GM12873 (cell line): ENCODE results near the gene STARD5.

Source experiments
- TF ChIP-seq, protein P1 (sequence below): IDR thresholded peaks from 2 replicates; pipeline ENCODE4 v1.5.1; 2012; ENCODE audit warnings: low read depth, mild to moderate bottlenecking, moderate library complexity, low read length, control low read depth; ENCODE audit not compliant: insufficient read depth; ENCODE audit errors: missing control alignments

Gene STARD5

DNA sequence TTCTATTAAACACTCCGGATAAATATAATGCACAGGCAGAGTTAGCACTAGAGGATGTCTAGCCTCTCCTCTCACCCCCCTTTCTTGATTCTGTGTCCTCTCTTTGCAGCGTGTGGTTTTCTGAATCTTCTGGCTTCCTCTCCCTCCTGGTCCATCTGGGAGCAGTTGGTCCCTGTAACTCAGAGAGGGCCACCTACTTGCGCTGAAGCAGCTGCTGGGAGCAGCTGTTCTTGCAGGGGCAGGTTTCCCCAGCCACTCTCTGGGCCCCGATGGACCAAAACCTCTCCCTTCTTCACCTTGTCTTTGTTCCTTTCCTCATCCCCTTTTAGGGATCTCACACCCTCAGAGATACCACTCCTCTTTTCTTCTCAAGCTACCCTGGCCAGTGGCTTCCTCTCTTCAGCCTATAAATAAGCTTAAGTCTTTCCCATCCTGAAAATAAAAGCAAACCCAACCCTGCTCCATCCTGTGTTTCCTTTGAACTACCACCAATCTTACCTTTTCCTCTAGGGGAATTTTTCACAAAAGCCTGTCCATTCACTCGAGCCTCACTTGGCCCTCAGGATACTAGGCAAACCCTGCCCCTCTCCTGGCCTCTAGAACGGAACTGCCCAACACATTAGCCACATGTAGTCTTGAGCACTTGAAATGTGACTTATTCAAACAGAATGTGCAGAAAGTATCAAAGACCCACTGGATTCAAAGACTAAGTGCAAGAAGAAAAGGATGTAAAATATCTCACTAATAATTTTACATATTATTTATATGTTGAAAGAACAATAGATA, 59.7 kb downstream of the STARD5 start:
- TF ChIP-seq, protein P1, sequence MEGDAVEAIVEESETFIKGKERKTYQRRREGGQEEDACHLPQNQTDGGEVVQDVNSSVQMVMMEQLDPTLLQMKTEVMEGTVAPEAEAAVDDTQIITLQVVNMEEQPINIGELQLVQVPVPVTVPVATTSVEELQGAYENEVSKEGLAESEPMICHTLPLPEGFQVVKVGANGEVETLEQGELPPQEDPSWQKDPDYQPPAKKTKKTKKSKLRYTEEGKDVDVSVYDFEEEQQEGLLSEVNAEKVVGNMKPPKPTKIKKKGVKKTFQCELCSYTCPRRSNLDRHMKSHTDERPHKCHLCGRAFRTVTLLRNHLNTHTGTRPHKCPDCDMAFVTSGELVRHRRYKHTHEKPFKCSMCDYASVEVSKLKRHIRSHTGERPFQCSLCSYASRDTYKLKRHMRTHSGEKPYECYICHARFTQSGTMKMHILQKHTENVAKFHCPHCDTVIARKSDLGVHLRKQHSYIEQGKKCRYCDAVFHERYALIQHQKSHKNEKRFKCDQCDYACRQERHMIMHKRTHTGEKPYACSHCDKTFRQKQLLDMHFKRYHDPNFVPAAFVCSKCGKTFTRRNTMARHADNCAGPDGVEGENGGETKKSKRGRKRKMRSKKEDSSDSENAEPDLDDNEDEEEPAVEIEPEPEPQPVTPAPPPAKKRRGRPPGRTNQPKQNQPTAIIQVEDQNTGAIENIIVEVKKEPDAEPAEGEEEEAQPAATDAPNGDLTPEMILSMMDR: no peak

DNA sequence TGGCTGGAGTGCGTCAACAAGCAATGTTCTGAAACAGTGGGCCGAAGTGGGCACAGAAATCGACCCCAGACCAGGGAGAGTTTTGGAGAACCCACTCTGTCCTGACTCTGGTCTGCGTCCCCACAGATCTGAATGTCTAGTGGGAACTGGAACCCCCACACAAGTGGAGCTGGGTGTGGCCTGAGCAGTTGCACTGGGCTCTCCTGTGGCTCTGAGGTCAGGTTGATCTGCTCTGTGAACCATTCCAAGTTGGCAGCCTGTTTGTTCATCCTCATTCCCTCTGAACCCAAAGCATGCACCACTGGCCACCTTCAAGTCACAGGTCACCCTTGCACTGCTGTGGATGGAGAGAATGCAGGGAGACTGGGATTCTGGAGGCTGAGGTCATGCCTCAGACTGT, 60.5 kb downstream of the STARD5 start:
- TF ChIP-seq, protein P1: no peak

DNA sequence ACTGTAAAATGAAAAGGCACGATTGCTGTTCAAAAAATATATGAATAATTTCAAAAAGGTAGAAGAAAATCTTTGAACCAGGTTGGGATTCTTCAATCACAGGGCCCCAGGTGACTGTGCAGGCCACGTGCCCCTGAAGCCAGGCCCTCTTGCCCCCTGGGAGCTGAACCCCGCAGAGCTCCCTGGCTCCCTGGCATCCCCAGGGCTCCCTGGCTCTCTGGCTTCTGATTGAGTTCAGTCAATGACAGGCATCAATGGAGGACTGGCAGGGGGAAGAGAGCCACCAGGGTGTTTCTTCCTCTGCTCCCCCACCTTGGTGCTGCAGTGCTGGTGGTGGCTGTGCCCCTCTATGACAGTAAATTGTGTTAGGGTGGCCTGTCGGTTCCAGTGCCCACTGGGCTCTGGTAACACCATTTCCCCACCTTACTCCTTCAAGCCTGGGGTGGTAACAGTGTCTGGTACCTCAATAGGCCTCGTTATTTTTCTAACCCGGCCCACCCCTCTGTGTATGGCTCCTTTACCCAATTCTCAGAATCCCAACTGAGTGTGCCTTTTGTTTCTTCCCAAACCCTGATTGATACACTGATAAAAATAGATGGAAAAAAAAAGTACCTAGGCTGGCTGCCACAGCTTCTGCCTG, 62.6 kb downstream of the STARD5 start:
- TF ChIP-seq, protein P1: no peak

DNA sequence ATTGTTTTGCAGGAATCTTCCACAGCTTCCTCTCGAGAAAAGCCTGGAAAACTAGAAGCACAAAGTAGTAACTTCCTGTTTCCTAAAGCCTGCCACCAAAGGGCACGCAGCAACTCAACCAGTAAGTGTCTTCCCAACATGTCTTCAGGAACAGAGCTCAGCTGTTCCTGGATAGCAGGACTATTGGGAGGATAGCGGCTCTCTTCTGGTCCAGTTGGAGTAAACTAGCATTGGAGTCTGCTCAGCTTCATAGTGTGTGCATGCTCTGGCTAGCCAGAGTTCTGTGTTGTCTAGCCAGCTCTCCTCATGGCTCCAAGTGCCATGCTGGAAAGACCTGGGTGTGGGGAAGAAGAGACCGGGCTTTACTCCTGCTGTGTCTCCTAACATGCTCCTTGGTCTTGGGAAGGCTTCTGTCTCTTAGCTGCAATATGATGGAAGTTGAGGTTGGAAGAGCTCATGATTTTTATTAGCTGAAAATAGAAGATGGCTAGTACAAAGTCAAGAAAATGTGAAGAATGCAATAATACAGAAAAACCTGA, 64.1 kb downstream of the STARD5 start:
- TF ChIP-seq, protein P1: no peak
